ENCODE results near the gene NHS.

GRCh38 chrX:17554914-17555313 is 179.9 kb downstream of the NHS start:
- no peak for TF ChIP-seq CTCF (IDR thresholded peaks at IDR 0.05)
- TF ChIP-seq POLR2A (IDR thresholded peaks at IDR 0.05) = no peak

Data from thyroid gland (tissue), 4 donors.